ENCODE measurements around the gene JADE3. TPM values are rescaled to one million over a fixed set of nuclear protein-coding genes. Genes with fewer than 3 reads are reported as not detected.

JADE3 gene
- total RNA-seq: 11.0 TPM

GRCh38 chrX:46912098-46912602 is at the start of gene JADE3:
TSS of gene JADE3 (plus strand) at chrX:46912421. CDS start at chrX:46984895, 72,474 bp downstream.

DNA sequence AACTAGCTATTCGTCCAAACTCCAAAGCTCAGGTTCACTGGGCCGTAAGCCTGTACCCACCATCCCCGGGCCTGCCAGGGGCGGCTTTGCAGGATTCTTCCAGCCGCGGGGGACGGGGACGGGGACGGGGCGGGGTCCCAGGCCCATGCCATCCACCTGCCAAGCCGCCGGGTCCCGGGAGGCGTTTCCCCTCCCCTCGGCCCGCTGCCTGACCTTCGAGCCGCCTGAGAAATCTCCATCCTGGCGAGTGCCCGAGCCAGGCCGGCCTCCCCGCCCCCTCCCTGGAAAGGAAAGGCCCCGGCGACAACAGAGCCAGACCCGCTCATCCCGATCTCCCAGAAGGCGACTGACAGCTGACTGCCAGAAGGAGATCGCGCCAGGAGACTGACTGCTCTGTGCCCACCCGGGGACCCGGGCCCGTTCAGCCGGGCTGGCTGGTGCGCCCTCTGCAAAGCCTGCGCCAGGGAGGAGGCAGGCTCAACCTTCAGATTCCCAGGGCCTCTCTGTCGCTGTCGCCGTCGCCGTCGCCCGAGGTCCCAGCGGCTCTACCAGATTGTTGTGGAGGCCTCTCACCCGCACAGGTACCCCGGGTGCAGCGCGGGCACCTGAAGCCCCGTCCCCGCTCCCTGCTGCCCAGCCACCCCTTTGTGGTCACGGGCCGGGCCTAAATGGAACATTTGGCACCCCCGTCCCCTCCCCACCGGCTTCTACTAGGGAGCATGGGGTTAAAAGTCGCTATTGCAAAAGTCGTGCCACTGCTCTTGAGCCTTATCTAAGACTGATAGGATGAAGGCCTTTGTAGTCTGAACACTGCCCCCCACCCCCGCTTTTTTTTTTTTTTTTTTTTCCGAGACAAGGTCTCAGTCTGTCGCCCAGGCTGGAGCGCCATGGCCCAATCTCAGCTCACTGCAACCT is 166.2 kb downstream of the JADE3 start, which contains the start of gene RGN:
Gene RGN, plus strand, starts transcription at position 315 of the 915 bp plus-strand sequence. CDS start 2,702 bp downstream, outside the sequence.

Small RNAs within 50 kb of the gene (small RNA-seq; reads per million reads assigned to genes)
- not detected for gene RNU6-1189P (ENCODE audit: low replicate concordance)

Other genes with a start within 250 kb of the JADE3 start
- 31.0 TPM for gene SLC9A7, start 153.3 kb upstream of the JADE3 start, total RNA-seq
- gene RP2, start 75.4 kb upstream of the JADE3 start, total RNA-seq: 14.1 TPM
- 6.9 TPM for gene RGN, start 166.0 kb downstream of the JADE3 start, total RNA-seq
- 51.3 TPM for gene NDUFB11, start 232.3 kb downstream of the JADE3 start, total RNA-seq
- gene RBM10, start 232.8 kb downstream of the JADE3 start, total RNA-seq: 43.2 TPM